GM23338 (cell line): ENCODE results near the gene ELL2. TPM values are rescaled to one million over a fixed set of nuclear protein-coding genes. Genes with fewer than 3 reads are reported as not detected.

Source experiments
- ATAC-seq: fragments of 200-7000 bp; cut with Tn5 transposase; 3 replicates; pipeline ENCODE4 v1.9.1; 2020
- DNase-seq: peaks from one replicate; pipeline ENCODE4 v3.0.0-alpha.2; 2015; ENCODE audit warnings: low spot score
- H2AFZ ChIP-seq: fragments of 200-600 bp; sonication (generic); 2 replicates; pipeline ENCODE4 v1.8.0; 2016; ENCODE audit warnings: antibody characterized with exemption, mild to moderate bottlenecking, moderate library complexity
- H3F3A ChIP-seq: fragments of 200-600 bp; sonication (generic); replicated peaks from 2 replicates; pipeline ENCODE4 v1.8.0; 2017; ENCODE audit warnings: antibody characterized with exemption, mixed run types, low read depth
- H3K27ac ChIP-seq: fragments of 200-600 bp; sonication (generic); 2 replicates; pipeline ENCODE4 v1.6.1; 2016; ENCODE audit warnings: low read depth
- H3K27me3 ChIP-seq: fragments of 200-600 bp; sonication (generic); 2 replicates; pipeline ENCODE4 v1.8.0; 2016; ENCODE audit warnings: mild to moderate bottlenecking, mixed run types, moderate library complexity; ENCODE audit not compliant: insufficient read depth
- H3K36me3 ChIP-seq: fragments of 200-600 bp; sonication (generic); 2 replicates; pipeline ENCODE4 v1.8.0; 2016; ENCODE audit warnings: mild to moderate bottlenecking; ENCODE audit not compliant: insufficient read depth
- H3K4me1 ChIP-seq: fragments of 200-600 bp; sonication (generic); 2 replicates; pipeline ENCODE4 v1.8.0; 2016; ENCODE audit warnings: mild to moderate bottlenecking, moderate library complexity; ENCODE audit not compliant: insufficient read depth
- H3K4me2 ChIP-seq: fragments of 200-600 bp; sonication (generic); 2 replicates; pipeline ENCODE4 v1.7.1; 2017; ENCODE audit warnings: mixed run types
- H3K4me3 ChIP-seq: fragments of 200-600 bp; sonication (generic); 2 replicates; pipeline ENCODE4 v1.6.1; 2016; ENCODE audit warnings: mixed run types
- H3K79me2 ChIP-seq: fragments of 200-600 bp; sonication (generic); replicated peaks from 2 replicates; pipeline ENCODE4 v1.8.0; 2017; ENCODE audit warnings: mild to moderate bottlenecking; ENCODE audit not compliant: insufficient read depth
- H3K9me2 ChIP-seq: fragments of 200-600 bp; sonication (generic); 2 replicates; pipeline ENCODE4 v1.8.0; 2017; ENCODE audit not compliant: insufficient read depth
- H4K20me1 ChIP-seq: fragments of 200-600 bp; sonication (generic); replicated peaks from 2 replicates; pipeline ENCODE4 v1.8.0; 2017; ENCODE audit warnings: mild to moderate bottlenecking; ENCODE audit not compliant: insufficient read depth
- H3K27ac Mint-ChIP-seq: 2 replicates; pipeline ENCODE4 v1.8.0; 2020; ENCODE audit warnings: inconsistent platforms, mild to moderate bottlenecking, moderate library complexity, mixed read lengths
- H3K27me3 Mint-ChIP-seq: 3 replicates; pipeline ENCODE4 v1.8.0; 2022; ENCODE audit warnings: low read depth, mild to moderate bottlenecking, moderate library complexity, mixed read lengths, inconsistent platforms; ENCODE audit not compliant: insufficient read depth, poor library complexity
- H3K36me3 Mint-ChIP-seq: 3 replicates; pipeline ENCODE4 v1.8.0; 2021; ENCODE audit warnings: low read depth, mild to moderate bottlenecking, inconsistent platforms, moderate library complexity, mixed read lengths
- H3K4me1 Mint-ChIP-seq: 3 replicates; pipeline ENCODE4 v1.8.0; 2020; ENCODE audit warnings: mild to moderate bottlenecking, inconsistent platforms, mixed read lengths
- H3K4me3 Mint-ChIP-seq: 3 replicates; pipeline ENCODE4 v1.8.0; 2021; ENCODE audit warnings: moderate library complexity, mild to moderate bottlenecking, inconsistent platforms, mixed read lengths
- H3K9me3 Mint-ChIP-seq: 3 replicates; pipeline ENCODE4 v1.8.0; 2020; ENCODE audit warnings: moderate library complexity, mild to moderate bottlenecking, inconsistent platforms, mixed read lengths
- EZH2 ChIP-seq: fragments of 200-600 bp; sonication (generic); IDR thresholded peaks from one replicate; pipeline ENCODE4 v1.8.0; 2017; ENCODE audit warnings: antibody characterized with exemption, mild to moderate bottlenecking, low read depth; ENCODE audit not compliant: unreplicated experiment
- polyA plus RNA-seq: library from polyadenylated mRNA; unstranded; fragments of >200 nt; fragmentation: Nextera tagmentation; extraction: Ambion mirVana; gene quantifications from 2 replicates; pipeline ENCODE4 v1.2.1, GENCODE V29; 2016
- total RNA-seq: library from RNA; depleted of rRNA; stranded (reverse); fragments of >200 nt; shearing (Covaris generic); gene quantifications from 2 replicates; pipeline ENCODE4 v1.2.3, GENCODE V29; 2014
- TF ChIP-seq, protein P1 (sequence below): fragments of 250-450 bp; sonication (Bioruptor Pico); IDR thresholded peaks from 2 replicates; pipeline ENCODE4 v1.5.0; 2020; ENCODE audit warnings: mild to moderate bottlenecking, moderate library complexity
- TF ChIP-seq, protein P2 (sequence below), 2 experiments: fragments of 200-600 bp in 1 of 2; sonication (generic) in 1 of 2; conservative IDR thresholded peaks; 2 replicates each; pipeline versions ENCODE4 v1.5.1 to v1.6.1; 2016 to 2017; ENCODE audit warnings: antibody characterized with exemption in 2 of 2, low read depth in 2 of 2, mild to moderate bottlenecking in 2 of 2, moderate library complexity in 1 of 2

ELL2 gene
- total and polyA plus RNA-seq, 2 experiments from 2014 or later: 7.4 to 32.6 TPM

DNA sequence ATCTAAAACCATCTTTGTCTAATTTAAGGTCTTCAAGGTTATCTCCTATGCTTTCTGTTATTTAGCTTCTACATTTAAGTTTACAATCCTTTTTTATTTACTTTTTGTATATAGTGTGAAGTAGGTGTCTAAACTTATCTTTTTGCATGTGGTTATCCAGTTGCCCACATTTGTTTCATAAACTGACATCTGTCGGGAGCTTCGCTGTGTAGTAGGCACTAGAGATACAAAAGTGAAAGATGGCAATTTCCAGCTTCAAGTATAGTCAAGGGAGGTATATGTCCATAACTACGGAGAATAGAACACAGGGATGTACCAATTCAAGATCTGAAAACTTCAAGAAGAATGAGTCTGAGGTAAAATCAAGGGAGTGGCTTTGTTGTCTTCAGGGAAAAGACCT lies 38.7 kb upstream of the ELL2 start:
- Mint-ChIP-seq H3K27ac (no peak overlapping the region), H3K4me3 (no peak overlapping the region), H3K27me3 (no peaks in the 10 kb centered on the region), H3K36me3 (no peaks in the 10 kb centered on the region), H3K4me1 (no peaks in the 10 kb centered on the region), H3K9me3 (no peaks in the 10 kb centered on the region)
- TF ChIP-seq, protein P1, sequence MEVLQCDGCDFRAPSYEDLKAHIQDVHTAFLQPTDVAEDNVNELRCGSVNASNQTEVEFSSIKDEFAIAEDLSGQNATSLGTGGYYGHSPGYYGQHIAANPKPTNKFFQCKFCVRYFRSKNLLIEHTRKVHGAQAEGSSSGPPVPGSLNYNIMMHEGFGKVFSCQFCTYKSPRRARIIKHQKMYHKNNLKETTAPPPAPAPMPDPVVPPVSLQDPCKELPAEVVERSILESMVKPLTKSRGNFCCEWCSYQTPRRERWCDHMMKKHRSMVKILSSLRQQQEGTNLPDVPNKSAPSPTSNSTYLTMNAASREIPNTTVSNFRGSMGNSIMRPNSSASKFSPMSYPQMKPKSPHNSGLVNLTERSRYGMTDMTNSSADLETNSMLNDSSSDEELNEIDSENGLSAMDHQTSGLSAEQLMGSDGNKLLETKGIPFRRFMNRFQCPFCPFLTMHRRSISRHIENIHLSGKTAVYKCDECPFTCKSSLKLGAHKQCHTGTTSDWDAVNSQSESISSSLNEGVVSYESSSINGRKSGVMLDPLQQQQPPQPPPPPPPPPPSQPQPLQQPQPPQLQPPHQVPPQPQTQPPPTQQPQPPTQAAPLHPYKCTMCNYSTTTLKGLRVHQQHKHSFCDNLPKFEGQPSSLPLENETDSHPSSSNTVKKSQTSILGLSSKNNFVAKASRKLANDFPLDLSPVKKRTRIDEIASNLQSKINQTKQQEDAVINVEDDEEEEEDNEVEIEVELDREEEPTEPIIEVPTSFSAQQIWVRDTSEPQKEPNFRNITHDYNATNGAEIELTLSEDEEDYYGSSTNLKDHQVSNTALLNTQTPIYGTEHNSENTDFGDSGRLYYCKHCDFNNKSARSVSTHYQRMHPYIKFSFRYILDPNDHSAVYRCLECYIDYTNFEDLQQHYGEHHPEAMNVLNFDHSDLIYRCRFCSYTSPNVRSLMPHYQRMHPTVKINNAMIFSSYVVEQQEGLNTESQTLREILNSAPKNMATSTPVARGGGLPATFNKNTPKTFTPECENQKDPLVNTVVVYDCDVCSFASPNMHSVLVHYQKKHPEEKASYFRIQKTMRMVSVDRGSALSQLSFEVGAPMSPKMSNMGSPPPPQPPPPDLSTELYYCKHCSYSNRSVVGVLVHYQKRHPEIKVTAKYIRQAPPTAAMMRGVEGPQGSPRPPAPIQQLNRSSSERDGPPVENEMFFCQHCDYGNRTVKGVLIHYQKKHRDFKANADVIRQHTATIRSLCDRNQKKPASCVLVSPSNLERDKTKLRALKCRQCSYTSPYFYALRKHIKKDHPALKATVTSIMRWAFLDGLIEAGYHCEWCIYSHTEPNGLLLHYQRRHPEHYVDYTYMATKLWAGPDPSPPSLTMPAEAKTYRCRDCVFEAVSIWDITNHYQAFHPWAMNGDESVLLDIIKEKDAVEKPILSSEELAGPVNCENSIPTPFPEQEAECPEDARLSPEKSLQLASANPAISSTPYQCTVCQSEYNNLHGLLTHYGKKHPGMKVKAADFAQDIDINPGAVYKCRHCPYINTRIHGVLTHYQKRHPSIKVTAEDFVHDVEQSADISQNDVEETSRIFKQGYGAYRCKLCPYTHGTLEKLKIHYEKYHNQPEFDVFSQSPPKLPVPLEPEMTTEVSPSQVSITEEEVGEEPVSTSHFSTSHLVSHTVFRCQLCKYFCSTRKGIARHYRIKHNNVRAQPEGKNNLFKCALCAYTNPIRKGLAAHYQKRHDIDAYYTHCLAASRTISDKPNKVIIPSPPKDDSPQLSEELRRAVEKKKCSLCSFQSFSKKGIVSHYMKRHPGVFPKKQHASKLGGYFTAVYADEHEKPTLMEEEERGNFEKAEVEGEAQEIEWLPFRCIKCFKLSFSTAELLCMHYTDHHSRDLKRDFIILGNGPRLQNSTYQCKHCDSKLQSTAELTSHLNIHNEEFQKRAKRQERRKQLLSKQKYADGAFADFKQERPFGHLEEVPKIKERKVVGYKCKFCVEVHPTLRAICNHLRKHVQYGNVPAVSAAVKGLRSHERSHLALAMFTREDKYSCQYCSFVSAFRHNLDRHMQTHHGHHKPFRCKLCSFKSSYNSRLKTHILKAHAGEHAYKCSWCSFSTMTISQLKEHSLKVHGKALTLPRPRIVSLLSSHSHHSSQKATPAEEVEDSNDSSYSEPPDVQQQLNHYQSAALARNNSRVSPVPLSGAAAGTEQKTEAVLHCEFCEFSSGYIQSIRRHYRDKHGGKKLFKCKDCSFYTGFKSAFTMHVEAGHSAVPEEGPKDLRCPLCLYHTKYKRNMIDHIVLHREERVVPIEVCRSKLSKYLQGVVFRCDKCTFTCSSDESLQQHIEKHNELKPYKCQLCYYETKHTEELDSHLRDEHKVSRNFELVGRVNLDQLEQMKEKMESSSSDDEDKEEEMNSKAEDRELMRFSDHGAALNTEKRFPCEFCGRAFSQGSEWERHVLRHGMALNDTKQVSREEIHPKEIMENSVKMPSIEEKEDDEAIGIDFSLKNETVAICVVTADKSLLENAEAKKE (CRISPR knock-in tag): no peak
- no peak for TF ChIP-seq EZH2
- TF ChIP-seq, protein P2, sequence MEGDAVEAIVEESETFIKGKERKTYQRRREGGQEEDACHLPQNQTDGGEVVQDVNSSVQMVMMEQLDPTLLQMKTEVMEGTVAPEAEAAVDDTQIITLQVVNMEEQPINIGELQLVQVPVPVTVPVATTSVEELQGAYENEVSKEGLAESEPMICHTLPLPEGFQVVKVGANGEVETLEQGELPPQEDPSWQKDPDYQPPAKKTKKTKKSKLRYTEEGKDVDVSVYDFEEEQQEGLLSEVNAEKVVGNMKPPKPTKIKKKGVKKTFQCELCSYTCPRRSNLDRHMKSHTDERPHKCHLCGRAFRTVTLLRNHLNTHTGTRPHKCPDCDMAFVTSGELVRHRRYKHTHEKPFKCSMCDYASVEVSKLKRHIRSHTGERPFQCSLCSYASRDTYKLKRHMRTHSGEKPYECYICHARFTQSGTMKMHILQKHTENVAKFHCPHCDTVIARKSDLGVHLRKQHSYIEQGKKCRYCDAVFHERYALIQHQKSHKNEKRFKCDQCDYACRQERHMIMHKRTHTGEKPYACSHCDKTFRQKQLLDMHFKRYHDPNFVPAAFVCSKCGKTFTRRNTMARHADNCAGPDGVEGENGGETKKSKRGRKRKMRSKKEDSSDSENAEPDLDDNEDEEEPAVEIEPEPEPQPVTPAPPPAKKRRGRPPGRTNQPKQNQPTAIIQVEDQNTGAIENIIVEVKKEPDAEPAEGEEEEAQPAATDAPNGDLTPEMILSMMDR (conservative IDR thresholded peaks at IDR 0.05; ENCODE audit: low read depth in 2 of 2): no peak
- H3K27ac ChIP-seq: no peak overlapping the region
- no peaks in the 10 kb centered on the region for H3K27me3 ChIP-seq
- H3K4me2 ChIP-seq: no peak overlapping the region
- H3K4me3 ChIP-seq: no peak overlapping the region
- H2AFZ ChIP-seq: no peak overlapping the region
- H3K36me3 ChIP-seq: no peaks in the 10 kb centered on the region
- H3K9me2 ChIP-seq: no peaks in the 10 kb centered on the region
- no peak for ATAC-seq
- no peaks in the 10 kb centered on the region for H3K4me1 ChIP-seq
- H3F3A ChIP-seq: no peaks in the 10 kb centered on the region
- H4K20me1 ChIP-seq: no peaks in the 10 kb centered on the region
- no peak for DNase-seq
- no peaks in the 10 kb centered on the region for H3K79me2 ChIP-seq
